Measurements from ENCODE around the gene AJAP1.

- TF ChIP-seq SUZ12 (IDR thresholded peaks at IDR 0.05; ENCODE audit: extremely low read depth, insufficient read depth, insufficient read length) (no peak), ZNF274 (IDR thresholded peaks at IDR 0.05; ENCODE audit: low read depth, low read length) (no peak)
Observed at GRCh38 chr1:4709641-4710040, 55.2 kb downstream of the AJAP1 start.

Measured in NT2/D1 (cell line).